Measurements from ENCODE around the gene DIAPH2.

The DIAPH2 gene

GRCh38 chrX:96761566-96761965 lies 76.9 kb downstream of the DIAPH2 start:
- H3K9me3 ChIP-seq = no peaks in the 10 kb centered on the region
- no peak overlapping the region for H3K4me3 ChIP-seq (ENCODE audit: low read depth in 1 of 2, low read length in 1 of 2)
- no peaks in the 10 kb centered on the region for H3K4me1 ChIP-seq (ENCODE audit: control insufficient read depth in 1 of 2, insufficient read depth in 1 of 2, low read depth in 1 of 2, low read length in 1 of 2)
- no peaks in the 10 kb centered on the region for H3K27me3 ChIP-seq
- no peaks in the 10 kb centered on the region for H3K36me3 ChIP-seq
- H3K27ac ChIP-seq = no peak overlapping the region
- TF ChIP-seq, protein P1, sequence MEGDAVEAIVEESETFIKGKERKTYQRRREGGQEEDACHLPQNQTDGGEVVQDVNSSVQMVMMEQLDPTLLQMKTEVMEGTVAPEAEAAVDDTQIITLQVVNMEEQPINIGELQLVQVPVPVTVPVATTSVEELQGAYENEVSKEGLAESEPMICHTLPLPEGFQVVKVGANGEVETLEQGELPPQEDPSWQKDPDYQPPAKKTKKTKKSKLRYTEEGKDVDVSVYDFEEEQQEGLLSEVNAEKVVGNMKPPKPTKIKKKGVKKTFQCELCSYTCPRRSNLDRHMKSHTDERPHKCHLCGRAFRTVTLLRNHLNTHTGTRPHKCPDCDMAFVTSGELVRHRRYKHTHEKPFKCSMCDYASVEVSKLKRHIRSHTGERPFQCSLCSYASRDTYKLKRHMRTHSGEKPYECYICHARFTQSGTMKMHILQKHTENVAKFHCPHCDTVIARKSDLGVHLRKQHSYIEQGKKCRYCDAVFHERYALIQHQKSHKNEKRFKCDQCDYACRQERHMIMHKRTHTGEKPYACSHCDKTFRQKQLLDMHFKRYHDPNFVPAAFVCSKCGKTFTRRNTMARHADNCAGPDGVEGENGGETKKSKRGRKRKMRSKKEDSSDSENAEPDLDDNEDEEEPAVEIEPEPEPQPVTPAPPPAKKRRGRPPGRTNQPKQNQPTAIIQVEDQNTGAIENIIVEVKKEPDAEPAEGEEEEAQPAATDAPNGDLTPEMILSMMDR (IDR thresholded peaks at IDR 0.05) = no peak

DNA sequence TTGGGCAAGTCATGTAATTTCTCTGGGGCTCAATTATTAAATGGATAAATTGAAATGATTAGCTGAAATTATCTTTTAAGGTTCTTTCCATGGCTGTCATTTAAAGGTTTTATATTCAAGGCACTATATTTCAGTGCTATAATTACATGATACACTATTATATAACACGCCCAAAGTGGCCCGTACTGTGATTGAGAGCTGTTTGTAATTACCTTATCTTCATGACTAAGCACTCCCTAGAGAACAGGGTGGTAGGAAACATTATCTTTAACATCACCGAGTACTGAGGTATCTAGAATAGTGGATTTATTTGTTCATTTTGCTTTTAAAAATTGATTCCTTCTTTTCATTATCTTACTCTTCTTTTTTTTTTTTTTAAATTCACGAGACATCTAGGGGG lies 79.0 kb downstream of the DIAPH2 start:
- H3K27me3 ChIP-seq = no peaks in the 10 kb centered on the region
- no peak overlapping the region for H3K27ac ChIP-seq
- no peaks in the 10 kb centered on the region for H3K4me1 ChIP-seq (ENCODE audit: control insufficient read depth in 1 of 2, insufficient read depth in 1 of 2, low read depth in 1 of 2, low read length in 1 of 2)
- H3K4me3 ChIP-seq (ENCODE audit: low read depth in 1 of 2, low read length in 1 of 2) = no peak overlapping the region
- TF ChIP-seq, protein P1 (IDR thresholded peaks at IDR 0.05) = no peak
- H3K36me3 ChIP-seq = no peaks in the 10 kb centered on the region
- H3K9me3 ChIP-seq = no peaks in the 10 kb centered on the region

DNA sequence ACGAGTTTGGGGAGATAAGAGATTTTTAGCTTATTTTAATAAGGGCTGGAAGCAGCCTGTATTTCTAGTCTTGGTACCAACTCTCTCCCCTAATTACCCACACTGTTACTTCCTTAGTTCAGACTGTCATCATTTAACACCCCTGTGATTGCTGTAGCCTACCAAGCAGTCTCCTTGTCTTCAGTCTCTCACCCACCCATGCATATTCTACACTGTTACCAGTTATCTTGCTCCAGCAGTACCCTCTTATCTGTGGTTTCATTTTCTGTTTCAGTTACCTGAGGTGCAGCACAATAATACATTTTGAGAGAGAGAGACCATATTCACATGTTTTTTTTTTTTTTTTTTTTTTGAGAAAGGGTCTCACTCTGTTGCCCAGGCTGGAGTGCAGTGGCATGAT lies 80.2 kb downstream of the DIAPH2 start:
- no peaks in the 10 kb centered on the region for H3K36me3 ChIP-seq
- no peak overlapping the region for H3K27ac ChIP-seq
- H3K4me3 ChIP-seq (ENCODE audit: low read depth in 1 of 2, low read length in 1 of 2) = no peak overlapping the region
- TF ChIP-seq, protein P1 (IDR thresholded peaks at IDR 0.05) = no peak
- no peaks in the 10 kb centered on the region for H3K4me1 ChIP-seq (ENCODE audit: control insufficient read depth in 1 of 2, insufficient read depth in 1 of 2, low read depth in 1 of 2, low read length in 1 of 2)
- no peaks in the 10 kb centered on the region for H3K27me3 ChIP-seq
- H3K9me3 ChIP-seq = no peaks in the 10 kb centered on the region

- H3K9me3 ChIP-seq = no peaks in the 10 kb centered on the region
- H3K27me3 ChIP-seq = no peaks in the 10 kb centered on the region
- peaks cover 0 to 3% of the 10 kb centered on the region in 2 experiments for H3K4me1 ChIP-seq (ENCODE audit: control insufficient read depth in 1 of 2, insufficient read depth in 1 of 2, low read depth in 1 of 2, low read length in 1 of 2)
- TF ChIP-seq, protein P1 (IDR thresholded peaks at IDR 0.05) = no peak
- H3K4me3 ChIP-seq (ENCODE audit: low read depth in 1 of 2, low read length in 1 of 2) = no peak overlapping the region
- H3K27ac ChIP-seq = no peak overlapping the region
- no peaks in the 10 kb centered on the region for H3K36me3 ChIP-seq
These were observed 85.7 kb downstream of the DIAPH2 start for GRCh38 chrX:96770315-96770714.

DNA sequence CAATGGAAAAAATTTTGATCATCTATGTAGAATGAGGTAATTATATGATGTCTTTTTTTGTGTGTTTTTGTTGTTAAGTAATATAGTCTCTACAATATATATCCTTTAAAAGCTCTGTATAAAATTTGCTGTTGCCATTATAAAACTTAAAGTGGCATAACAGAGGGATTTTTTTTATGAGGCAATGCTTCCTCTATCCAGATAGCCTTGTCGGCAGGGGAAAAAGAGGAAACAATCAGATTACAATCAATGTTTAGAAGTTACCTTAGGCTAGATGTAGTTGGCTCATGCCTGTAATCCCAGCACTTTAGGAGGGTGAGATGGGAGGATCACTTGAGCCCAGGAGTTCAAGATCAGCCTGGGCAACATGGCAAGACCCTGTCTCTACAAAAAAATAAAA lies 86.8 kb downstream of the DIAPH2 start:
- H3K4me3 ChIP-seq (ENCODE audit: low read depth in 1 of 2, low read length in 1 of 2) = no peak overlapping the region
- H3K36me3 ChIP-seq = no peaks in the 10 kb centered on the region
- no peaks in the 10 kb centered on the region for H3K9me3 ChIP-seq
- TF ChIP-seq, protein P1 (IDR thresholded peaks at IDR 0.05) = no peak
- no peak overlapping the region for H3K27ac ChIP-seq
- H3K27me3 ChIP-seq = no peaks in the 10 kb centered on the region
- H3K4me1 ChIP-seq (ENCODE audit: control insufficient read depth in 1 of 2, insufficient read depth in 1 of 2, low read depth in 1 of 2, low read length in 1 of 2) = peaks cover 0 to 3% of the 10 kb centered on the region in 2 experiments

GRCh38 chrX:96774116-96774515 lies 89.5 kb downstream of the DIAPH2 start:
- TF ChIP-seq, protein P1 (IDR thresholded peaks at IDR 0.05) = no peak
- Histone ChIP-seq H3K27ac (no peak overlapping the region), H3K9me3 (no peaks in the 10 kb centered on the region), H3K36me3 (no peaks in the 10 kb centered on the region), H3K4me3 (ENCODE audit: low read depth in 1 of 2, low read length in 1 of 2) (no peak overlapping the region), H3K4me1 (ENCODE audit: control insufficient read depth in 1 of 2, insufficient read depth in 1 of 2, low read depth in 1 of 2, low read length in 1 of 2) (peaks cover 0 to 3% of the 10 kb centered on the region in 2 experiments), H3K27me3 (no peaks in the 10 kb centered on the region)

Data from neutrophil (primary cell).